H9 (cell line): ENCODE measurements around the gene GALNT2. TPM values are rescaled to one million over a fixed set of nuclear protein-coding genes. Genes with fewer than 3 reads are reported as not detected.
A peak's percentile ranks its signal among the peaks of the same experiment; 100 is the strongest.

Experiments used
- DNase-seq: peaks from one replicate; pipeline ENCODE4 v3.0.0-alpha.2; 2017
- H2AFZ ChIP-seq: one replicate; pipeline ENCODE4 v1.6.1; 2013; ENCODE audit warnings: mild to moderate bottlenecking, low read length, control low read depth, moderate library complexity
- H2AK5ac ChIP-seq: 2 replicates; pipeline ENCODE4 v1.6.1; 2013; ENCODE audit warnings: low read length, control low read depth, mixed read lengths; ENCODE audit not compliant: insufficient read length
- H2BK120ac ChIP-seq: one replicate; pipeline ENCODE4 v1.6.1; 2013; ENCODE audit warnings: low read depth, mild to moderate bottlenecking, low read length, control low read depth, inconsistent platforms; ENCODE audit not compliant: poor library complexity, severe bottlenecking
- H2BK12ac ChIP-seq: 2 replicates; pipeline ENCODE4 v1.6.1; 2013; ENCODE audit warnings: low read length, control low read depth, mixed read lengths, low read depth; ENCODE audit not compliant: insufficient read length
- H2BK15ac ChIP-seq: 2 replicates; pipeline ENCODE4 v1.6.1; 2013; ENCODE audit warnings: low read depth, low read length, control low read depth
- H2BK20ac ChIP-seq: one replicate; pipeline ENCODE4 v1.6.1; 2013; ENCODE audit warnings: low read depth, mild to moderate bottlenecking, low read length, control low read depth, inconsistent platforms; ENCODE audit not compliant: poor library complexity, severe bottlenecking
- H2BK5ac ChIP-seq: 2 replicates; pipeline ENCODE4 v1.6.1; 2013; ENCODE audit warnings: low read length, control low read depth, mixed read lengths; ENCODE audit not compliant: insufficient read length
- H3K14ac ChIP-seq: 2 replicates; pipeline ENCODE4 v1.6.1; 2013; ENCODE audit warnings: low read length, control low read depth; ENCODE audit not compliant: insufficient read depth
- H3K18ac ChIP-seq: 2 replicates; pipeline ENCODE4 v1.6.1; 2013; ENCODE audit warnings: low read depth, mild to moderate bottlenecking, mixed read lengths, low read length, control low read depth; ENCODE audit not compliant: insufficient read length
- H3K23ac ChIP-seq: 2 replicates; pipeline ENCODE4 v1.6.1; 2013; ENCODE audit warnings: low read length, control low read depth, mixed read lengths, low read depth; ENCODE audit not compliant: insufficient read length
- H3K23me2 ChIP-seq: 2 replicates; pipeline ENCODE4 v1.6.1; 2013; ENCODE audit warnings: low read depth, mild to moderate bottlenecking, mixed read lengths, low read length, control low read depth; ENCODE audit not compliant: insufficient read length, poor library complexity, severe bottlenecking
- H3K27ac ChIP-seq: 2 replicates; pipeline ENCODE4 v1.5.1; 2013; ENCODE audit warnings: low read length, control low read depth, mixed read lengths, low read depth; ENCODE audit not compliant: insufficient read length
- H3K27me3 ChIP-seq: 2 replicates; pipeline ENCODE4 v1.6.1; 2013; ENCODE audit warnings: low read length, control low read depth, inconsistent platforms; ENCODE audit not compliant: insufficient read depth
- H3K4ac ChIP-seq: 2 replicates; pipeline ENCODE4 v1.6.1; 2013; ENCODE audit warnings: low read depth, mild to moderate bottlenecking, control low read depth, inconsistent platforms, low read length, moderate library complexity
- H3K4me1 ChIP-seq: 2 replicates; pipeline ENCODE4 v1.6.1; 2013; ENCODE audit warnings: low read length, control low read depth, inconsistent platforms; ENCODE audit not compliant: insufficient read depth
- H3K4me2 ChIP-seq: 2 replicates; pipeline ENCODE4 v1.6.1; 2013; ENCODE audit warnings: low read length, control low read depth, mixed read lengths; ENCODE audit not compliant: insufficient read length, insufficient read depth
- H3K56ac ChIP-seq: 2 replicates; pipeline ENCODE4 v1.6.1; 2013; ENCODE audit warnings: low read depth, mild to moderate bottlenecking, mixed read lengths, low read length, control low read depth; ENCODE audit not compliant: insufficient read length
- H3K79me1 ChIP-seq: 2 replicates; pipeline ENCODE4 v1.6.1; 2013; ENCODE audit warnings: low read depth, mild to moderate bottlenecking, moderate library complexity, low read length, control low read depth, inconsistent platforms; ENCODE audit not compliant: insufficient read depth, poor library complexity, severe bottlenecking
- H3K79me2 ChIP-seq: 2 replicates; pipeline ENCODE4 v1.6.1; 2013; ENCODE audit warnings: low read length, control low read depth, inconsistent platforms; ENCODE audit not compliant: insufficient read depth
- H3K9ac ChIP-seq: 2 replicates; pipeline ENCODE4 v1.6.1; 2013; ENCODE audit warnings: low read length, control low read depth, mixed read lengths; ENCODE audit not compliant: insufficient read length; ENCODE audit errors: extremely low read depth
- H3K9me3 ChIP-seq: one replicate; pipeline ENCODE4 v1.6.1; 2013; ENCODE audit warnings: low read depth, low read length, inconsistent platforms; ENCODE audit not compliant: control insufficient read depth
- H3T11ph ChIP-seq: one replicate; pipeline ENCODE4 v1.6.1; 2013; ENCODE audit warnings: mild to moderate bottlenecking, low read length, control low read depth, inconsistent platforms
- H4K20me1 ChIP-seq: one replicate; pipeline ENCODE4 v1.6.1; 2013; ENCODE audit not compliant: control insufficient read depth, insufficient read length, insufficient read depth
- H4K5ac ChIP-seq: 2 replicates; pipeline ENCODE4 v1.6.1; 2013; ENCODE audit warnings: low read depth, mild to moderate bottlenecking, mixed read lengths, low read length, control low read depth; ENCODE audit not compliant: insufficient read length
- H4K8ac ChIP-seq: replicated peaks from 2 replicates; pipeline ENCODE4 v1.6.1; 2013; ENCODE audit warnings: low read length, control low read depth, mixed read lengths, low read depth; ENCODE audit not compliant: insufficient read length
- H4K91ac ChIP-seq: 2 replicates; pipeline ENCODE4 v1.6.1; 2013; ENCODE audit warnings: low read depth, mild to moderate bottlenecking, moderate library complexity, mixed read lengths, low read length, control low read depth; ENCODE audit not compliant: insufficient read length
- H3K27ac Mint-ChIP-seq, 3 experiments: 2 replicates in 2 of 3; 3 replicates in 1 of 3; pipeline ENCODE4 v1.8.0; 2020 to 2021; ENCODE audit warnings: mixed read lengths in 3 of 3, mild to moderate bottlenecking in 1 of 3, moderate library complexity in 1 of 3
- H3K27me3 Mint-ChIP-seq: 2 replicates; pipeline ENCODE4 v1.8.0; 2021; ENCODE audit warnings: low read depth, mild to moderate bottlenecking, moderate library complexity, mixed read lengths
- H3K36me3 Mint-ChIP-seq, 3 experiments: 2 replicates in 2 of 3; 3 replicates in 1 of 3; pipeline ENCODE4 v1.8.0; 2020 to 2021; ENCODE audit warnings: low read depth in 3 of 3, mixed read lengths in 3 of 3; ENCODE audit not compliant: insufficient read depth in 1 of 3
- H3K4me1 Mint-ChIP-seq, 2 experiments: 2 replicates each; pipeline ENCODE4 v1.8.0; 2020; ENCODE audit warnings: mixed read lengths in 2 of 2
- H3K4me3 Mint-ChIP-seq, 2 experiments: 2 replicates in 1 of 2; 3 replicates in 1 of 2; pipeline ENCODE4 v1.8.0; 2020 to 2021; ENCODE audit warnings: mild to moderate bottlenecking in 2 of 2, mixed read lengths in 2 of 2, moderate library complexity in 1 of 2
- H3K9me3 Mint-ChIP-seq, 2 experiments: 2 replicates in 1 of 2; 3 replicates in 1 of 2; pipeline ENCODE4 v1.8.0; 2020; ENCODE audit warnings: mild to moderate bottlenecking in 2 of 2, mixed read lengths in 2 of 2, moderate library complexity in 1 of 2
- WGBS: extraction: QIAGEN DNeasy Blood & Tissue Kit; methylation state at CpG from one replicate; pipeline ENCODE4 v1.1.7; 2013; ENCODE audit warnings: missing lambda C conversion rate, low lambda C conversion rate, mixed read lengths; ENCODE audit not compliant: insufficient read length; ENCODE audit errors: extremely low coverage; 5-methylcytosine and 5-hydroxymethylcytosine counted together
- total RNA-seq: library from RNA; stranded (reverse); gene quantifications from 2 replicates; pipeline ENCODE4 v1.2.1, GENCODE V29; 2021
- TF ChIP-seq, protein P1 (sequence below): fragments of 200-600 bp; sonication (generic); conservative IDR thresholded peaks from 3 replicates; pipeline ENCODE4 v1.8.0; 2021; ENCODE audit warnings: antibody characterized with exemption, mild to moderate bottlenecking

GALNT2 gene
- total RNA-seq, 1 experiment from 2014 or later, result 57.6 TPM

DNA sequence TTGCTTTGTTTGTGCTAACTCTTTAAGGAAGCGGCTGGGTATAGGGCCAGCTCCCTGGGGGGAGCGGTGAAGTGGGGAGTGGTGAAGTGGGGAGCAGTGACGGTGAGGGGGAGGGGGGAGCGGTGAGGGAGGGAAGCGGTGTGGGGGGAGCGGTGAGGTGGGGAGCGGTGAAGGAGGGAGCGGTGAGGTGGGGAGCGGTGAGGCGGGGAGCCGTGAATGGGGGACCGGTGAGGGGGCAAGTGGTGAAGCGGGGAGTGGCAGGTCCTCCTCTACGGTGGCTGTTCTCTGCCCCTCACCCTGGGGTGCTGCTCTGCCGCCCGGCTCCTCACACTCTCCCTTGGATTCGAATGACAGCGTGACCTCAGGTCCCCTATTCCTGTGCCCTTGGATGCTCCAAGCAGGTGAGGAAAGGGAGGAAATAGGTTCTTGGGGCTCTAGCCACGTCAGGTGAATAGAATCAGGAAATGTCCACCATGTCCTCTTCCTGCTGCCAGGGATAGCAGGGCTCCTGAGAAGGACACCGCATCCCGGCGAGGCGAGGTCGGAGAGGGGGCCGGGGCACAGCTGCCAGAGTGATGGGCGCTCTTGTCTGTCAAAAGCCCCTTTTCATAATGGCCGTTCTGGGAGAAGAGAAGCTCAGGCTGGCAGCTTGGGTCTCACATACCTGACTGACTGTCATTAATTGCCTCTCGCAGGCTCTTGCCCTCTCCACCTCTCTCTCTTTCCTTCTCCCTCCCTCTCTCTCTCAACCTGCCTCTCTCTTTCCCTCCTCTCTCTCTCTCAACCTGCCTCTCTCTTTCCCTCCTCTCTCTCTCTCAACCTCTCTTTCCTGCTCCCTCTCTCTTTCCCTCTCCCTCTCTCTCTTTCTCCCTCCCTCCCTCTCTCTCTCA is 224.9 kb downstream of the GALNT2 start:
- TF ChIP-seq, protein P1, sequence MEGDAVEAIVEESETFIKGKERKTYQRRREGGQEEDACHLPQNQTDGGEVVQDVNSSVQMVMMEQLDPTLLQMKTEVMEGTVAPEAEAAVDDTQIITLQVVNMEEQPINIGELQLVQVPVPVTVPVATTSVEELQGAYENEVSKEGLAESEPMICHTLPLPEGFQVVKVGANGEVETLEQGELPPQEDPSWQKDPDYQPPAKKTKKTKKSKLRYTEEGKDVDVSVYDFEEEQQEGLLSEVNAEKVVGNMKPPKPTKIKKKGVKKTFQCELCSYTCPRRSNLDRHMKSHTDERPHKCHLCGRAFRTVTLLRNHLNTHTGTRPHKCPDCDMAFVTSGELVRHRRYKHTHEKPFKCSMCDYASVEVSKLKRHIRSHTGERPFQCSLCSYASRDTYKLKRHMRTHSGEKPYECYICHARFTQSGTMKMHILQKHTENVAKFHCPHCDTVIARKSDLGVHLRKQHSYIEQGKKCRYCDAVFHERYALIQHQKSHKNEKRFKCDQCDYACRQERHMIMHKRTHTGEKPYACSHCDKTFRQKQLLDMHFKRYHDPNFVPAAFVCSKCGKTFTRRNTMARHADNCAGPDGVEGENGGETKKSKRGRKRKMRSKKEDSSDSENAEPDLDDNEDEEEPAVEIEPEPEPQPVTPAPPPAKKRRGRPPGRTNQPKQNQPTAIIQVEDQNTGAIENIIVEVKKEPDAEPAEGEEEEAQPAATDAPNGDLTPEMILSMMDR, result no peak
- no peaks in the 10 kb centered on the region for H3K79me1 ChIP-seq
- no peak overlapping the region for H3K4ac ChIP-seq
- no peak overlapping the region for H2AFZ ChIP-seq
- H4K20me1 ChIP-seq, result no peaks in the 10 kb centered on the region
- H3K56ac ChIP-seq, result no peak overlapping the region
- H4K91ac ChIP-seq, result no peak overlapping the region
- H2AK5ac ChIP-seq, result no peak overlapping the region
- H3K9me3 Mint-ChIP-seq, result no peaks in the 10 kb centered on the region
- no peak overlapping the region for H3K9ac ChIP-seq
- H3K9me3 ChIP-seq, result no peaks in the 10 kb centered on the region
- H3K79me2 ChIP-seq, result no peaks in the 10 kb centered on the region
- peak overlapping the region in 1 of 3 experiments; percentile 62; a peak in 1 of 7 replicates for H3K27ac Mint-ChIP-seq
- no peak overlapping the region for H4K5ac ChIP-seq
- DNase-seq, result no peak
- H3K14ac ChIP-seq, result no peak overlapping the region; the same call in 1 of the 2 replicates
- peaks cover 6% of the 10 kb centered on the region for H3K4me1 ChIP-seq
- no peak overlapping the region for H3K23ac ChIP-seq
- no peak overlapping the region for H2BK15ac ChIP-seq
- no peak overlapping the region for H2BK12ac ChIP-seq
- no peak overlapping the region for H2BK20ac ChIP-seq
- H3K4me1 Mint-ChIP-seq, result peaks cover 24 to 33% of the 10 kb centered on the region in 2 experiments
- H3T11ph ChIP-seq, result no peak overlapping the region
- H3K27me3 ChIP-seq, result no peaks in the 10 kb centered on the region
- peak overlapping the region; percentile 32 to 82 for H3K4me3 Mint-ChIP-seq
- H2BK120ac ChIP-seq, result no peak overlapping the region
- H3K27me3 Mint-ChIP-seq, result no peaks in the 10 kb centered on the region; the same call in 1 of the 2 replicates
- H3K27ac ChIP-seq, result no peak overlapping the region
- no peaks in the 10 kb centered on the region for H3K23me2 ChIP-seq
- no peak overlapping the region for H4K8ac ChIP-seq
- no peaks in the 10 kb centered on the region; a peak in 1 of 7 replicates for H3K36me3 Mint-ChIP-seq
- no CpG with 5 or more reads among the region's 28 CpGs for WGBS
- no peak overlapping the region for H2BK5ac ChIP-seq
- H3K4me2 ChIP-seq, result peak overlapping the region; percentile 90
- H3K18ac ChIP-seq, result no peak overlapping the region
